ENCODE data around the gene ATL2. TPM values are rescaled to one million over a fixed set of nuclear protein-coding genes. Genes with fewer than 3 reads are reported as not detected.
"Not testable (repeated sequence)": the region's sequence is repeated elsewhere in the genome, so short reads cannot be mapped to it uniquely, and the experiment has no call there.

ATL2 gene
- total and polyA plus RNA-seq, 7 donors, result 19.8 to 98.9 (median 59.2) TPM

DNA sequence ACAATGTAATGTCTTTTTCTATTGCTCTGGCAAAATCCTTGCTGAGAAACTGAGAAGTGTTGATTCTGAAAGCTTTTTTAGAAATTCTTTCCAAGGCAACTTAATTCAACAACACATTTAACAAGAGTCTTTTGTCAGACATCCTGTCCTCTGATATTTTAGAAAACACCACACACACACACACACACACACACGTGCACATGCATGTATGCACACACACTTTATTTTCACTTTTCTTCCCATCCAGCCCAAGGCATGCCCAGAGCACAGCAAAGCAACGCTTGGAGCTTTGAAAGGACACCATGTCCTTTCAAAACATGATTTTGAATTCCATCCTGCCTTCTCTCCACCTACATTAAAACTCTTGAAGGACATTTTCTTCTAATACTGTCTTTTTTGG is 116.1 kb downstream of the ATL2 start:
- Histone ChIP-seq H3K27ac (no peak overlapping the region), H3K4me1 (no peaks in the 10 kb centered on the region), H3K4me3 (peak overlapping the region; percentile 16), H3K36me3 (ENCODE audit: insufficient read depth in 1 of 2, low read depth in 1 of 2) (no peaks in the 10 kb centered on the region), H3K9me3 (no peaks in the 10 kb centered on the region), H3K27me3 (ENCODE audit: insufficient read depth in 3 of 3, low read length in 2 of 3) (no peaks in the 10 kb centered on the region)
- ATAC-seq (no peak), DNase-seq (no peak)
- TF ChIP-seq, protein P1, sequence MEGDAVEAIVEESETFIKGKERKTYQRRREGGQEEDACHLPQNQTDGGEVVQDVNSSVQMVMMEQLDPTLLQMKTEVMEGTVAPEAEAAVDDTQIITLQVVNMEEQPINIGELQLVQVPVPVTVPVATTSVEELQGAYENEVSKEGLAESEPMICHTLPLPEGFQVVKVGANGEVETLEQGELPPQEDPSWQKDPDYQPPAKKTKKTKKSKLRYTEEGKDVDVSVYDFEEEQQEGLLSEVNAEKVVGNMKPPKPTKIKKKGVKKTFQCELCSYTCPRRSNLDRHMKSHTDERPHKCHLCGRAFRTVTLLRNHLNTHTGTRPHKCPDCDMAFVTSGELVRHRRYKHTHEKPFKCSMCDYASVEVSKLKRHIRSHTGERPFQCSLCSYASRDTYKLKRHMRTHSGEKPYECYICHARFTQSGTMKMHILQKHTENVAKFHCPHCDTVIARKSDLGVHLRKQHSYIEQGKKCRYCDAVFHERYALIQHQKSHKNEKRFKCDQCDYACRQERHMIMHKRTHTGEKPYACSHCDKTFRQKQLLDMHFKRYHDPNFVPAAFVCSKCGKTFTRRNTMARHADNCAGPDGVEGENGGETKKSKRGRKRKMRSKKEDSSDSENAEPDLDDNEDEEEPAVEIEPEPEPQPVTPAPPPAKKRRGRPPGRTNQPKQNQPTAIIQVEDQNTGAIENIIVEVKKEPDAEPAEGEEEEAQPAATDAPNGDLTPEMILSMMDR (IDR thresholded peaks at IDR 0.05), result no peak
- intact Hi-C loops (cut with DNase I), result loop anchor here in 1 of 2 donors (10.0 kb wide), 1 partner anchor 366 kb away; no protein-coding TSS in a partner anchor
- 56 to 74% (median 68%) methylated on average over 2 of the region's 2 CpGs for WGBS, 3 donors

DNA sequence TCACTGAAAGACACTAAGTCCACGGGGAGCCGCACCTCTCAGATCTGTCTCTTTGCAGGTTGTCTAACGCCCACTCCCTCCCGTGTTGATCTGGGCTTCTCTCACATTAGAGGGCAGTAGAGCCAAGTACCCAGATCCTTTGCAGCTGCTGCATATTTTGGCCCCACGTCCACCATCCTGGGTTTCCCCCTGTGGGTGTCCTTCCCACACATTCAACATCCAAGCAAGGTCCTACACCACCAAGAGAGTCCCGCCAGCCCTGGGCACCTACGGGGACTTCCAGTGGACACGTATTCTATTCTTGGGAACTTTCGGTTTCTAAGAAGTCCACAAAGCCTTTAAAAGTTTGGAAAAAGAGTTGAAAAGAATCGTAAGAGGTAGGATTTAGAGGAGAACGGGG is 116.6 kb downstream of the ATL2 start:
- DNase-seq, result no peak
- H3K9me3 ChIP-seq, result no peaks in the 10 kb centered on the region
- intact Hi-C loops (cut with DNase I), result loop anchor here in 1 of 2 donors (10.0 kb wide), 1 partner anchor 366 kb away; no protein-coding TSS in a partner anchor
- no peak overlapping the region for H3K27ac ChIP-seq
- H3K27me3 ChIP-seq (ENCODE audit: insufficient read depth in 3 of 3, low read length in 2 of 3), result no peaks in the 10 kb centered on the region
- H3K4me1 ChIP-seq, result no peaks in the 10 kb centered on the region
- TF ChIP-seq, protein P1 (IDR thresholded peaks at IDR 0.05), result no peak
- H3K4me3 ChIP-seq, result peak overlapping the region; percentile 16
- ATAC-seq, result peak in 1 of 4 donors; percentile 33
- no peaks in the 10 kb centered on the region for H3K36me3 ChIP-seq (ENCODE audit: insufficient read depth in 1 of 2, low read depth in 1 of 2)
- WGBS, 3 donors, result 45 to 64% (median 61%) methylated on average over 11 of the region's 11 CpGs

DNA sequence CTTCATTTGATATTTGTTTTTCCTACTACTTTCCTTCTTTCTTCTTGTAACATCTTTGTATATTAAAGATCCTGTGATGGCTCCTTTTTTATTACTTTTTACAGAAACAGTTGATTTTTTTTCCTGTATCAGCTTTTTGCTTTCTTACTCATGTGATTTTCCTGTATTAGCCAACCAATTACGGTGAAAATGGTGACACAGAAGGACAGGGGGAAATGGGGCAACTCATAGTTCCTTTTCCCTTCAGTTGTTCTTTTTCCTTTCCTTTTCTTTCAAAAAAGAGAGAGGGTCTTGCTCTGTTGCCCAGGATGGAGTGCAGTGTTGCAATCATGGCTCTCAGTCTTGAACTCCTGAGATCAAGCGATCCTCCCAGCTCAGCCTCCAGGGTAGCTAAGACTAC is 117.8 kb downstream of the ATL2 start:
- WGBS, 3 donors, result 87 to 92% (median 89%) methylated on average over 2 of the region's 2 CpGs
- H3K36me3 ChIP-seq (ENCODE audit: insufficient read depth in 1 of 2, low read depth in 1 of 2), result no peaks in the 10 kb centered on the region
- no peaks in the 10 kb centered on the region for H3K27me3 ChIP-seq (ENCODE audit: insufficient read depth in 3 of 3, low read length in 2 of 3)
- intact Hi-C loops (cut with DNase I), result no loop called here
- no peak for DNase-seq
- H3K4me3 ChIP-seq, result no peak overlapping the region
- no peak overlapping the region for H3K27ac ChIP-seq
- H3K9me3 ChIP-seq, result no peaks in the 10 kb centered on the region
- TF ChIP-seq, protein P1 (IDR thresholded peaks at IDR 0.05), result no peak
- no peak for ATAC-seq
- no peaks in the 10 kb centered on the region for H3K4me1 ChIP-seq

GRCh38 chr2:38257680-38258079 is 119.4 kb downstream of the ATL2 start:
- ATAC-seq; H3K4me1 ChIP-seq; H3K9me3 ChIP-seq; H3K27ac ChIP-seq; H3K36me3 ChIP-seq (ENCODE audit: insufficient read depth in 1 of 2, low read depth in 1 of 2); H3K4me3 ChIP-seq; intact Hi-C loops (cut with DNase I); H3K27me3 ChIP-seq (ENCODE audit: insufficient read depth in 3 of 3, low read length in 2 of 3); DNase-seq: not testable (repeated sequence)
- WGBS, 3 donors, result 91 to 94% (median 92%) methylated on average over 6 of the region's 6 CpGs

DNA sequence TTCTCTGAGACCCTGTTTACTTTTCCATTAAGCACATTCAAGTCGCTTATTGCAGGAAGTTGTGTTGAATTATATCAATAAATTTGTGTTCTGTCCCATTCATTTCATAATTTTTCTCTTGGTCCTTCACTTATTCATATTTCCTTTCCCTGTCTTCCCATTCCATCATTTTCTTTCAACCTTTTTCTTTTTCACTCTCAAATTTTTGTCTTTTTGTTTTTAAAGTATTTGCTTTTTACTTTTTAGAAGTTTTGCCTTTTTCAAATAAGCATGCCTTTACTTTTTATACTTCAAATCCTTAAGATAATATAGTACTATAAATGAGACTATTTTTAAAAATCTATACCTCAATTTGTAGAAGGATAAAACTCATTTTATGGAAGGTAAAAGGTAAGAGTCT is 120.5 kb downstream of the ATL2 start:
- intact Hi-C loops (cut with DNase I), result no loop called here
- Histone ChIP-seq H3K4me3 (no peak overlapping the region), H3K9me3 (no peaks in the 10 kb centered on the region), H3K27ac (no peak overlapping the region), H3K27me3 (ENCODE audit: insufficient read depth in 3 of 3, low read length in 2 of 3) (no peaks in the 10 kb centered on the region), H3K4me1 (no peaks in the 10 kb centered on the region), H3K36me3 (ENCODE audit: insufficient read depth in 1 of 2, low read depth in 1 of 2) (no peaks in the 10 kb centered on the region)
- TF ChIP-seq, protein P1 (IDR thresholded peaks at IDR 0.05), result no peak
- DNase-seq (no peak), ATAC-seq (no peak)
- WGBS, 3 donors, result 78 to 90% (median 80%) methylated on average over 1 of the region's 1 CpG
